PC-3 (cell line): Measurements from ENCODE around the gene SENP6.

Experiments used
- CTCF ChIP-seq: fragments of 300-600 bp; sonication (generic); conservative IDR thresholded peaks from 2 replicates; pipeline ENCODE4 v1.5.1; 2017; ENCODE audit warnings: antibody characterized with exemption, low read depth, mild to moderate bottlenecking, low read length
- EZH2 ChIP-seq: fragments of 300-600 bp; sonication (generic); IDR thresholded peaks from one replicate; pipeline ENCODE4 v1.6.1; 2017; ENCODE audit warnings: antibody characterized with exemption, mild to moderate bottlenecking, low read length; ENCODE audit not compliant: unreplicated experiment
- EZH2phosphoT487 ChIP-seq: fragments of 300-600 bp; sonication (generic); IDR thresholded peaks from 2 replicates; pipeline ENCODE4 v1.6.1; 2018; ENCODE audit warnings: mild to moderate bottlenecking, antibody characterized with exemption, low read length, borderline replicate concordance

- TF ChIP-seq EZH2 (no peak), EZH2phosphoT487 (no peak), CTCF (no peak)
These were observed 33.6 kb upstream of the SENP6 start for GRCh38 chr6:75568100-75568499.
